GM12892 (cell line): ENCODE measurements around the gene RNF32.

Source experiments
- POLR2A ChIP-seq: IDR thresholded peaks from 2 replicates; pipeline ENCODE4 v1.6.1; 2011; ENCODE audit warnings: low read depth, low read length, control low read depth
- POLR2AphosphoS5 ChIP-seq: IDR thresholded peaks from 2 replicates; pipeline ENCODE4 v1.6.1; 2011; ENCODE audit warnings: low read depth, low read length, control low read depth

- TF ChIP-seq POLR2AphosphoS5, result no peak
- no peak for TF ChIP-seq POLR2A
These were observed 84.5 kb downstream of the RNF32 start for GRCh38 chr7:156725073-156725472.
